ENCODE data around the gene ILRUN.
"Not testable (repeated sequence)": the region's sequence is repeated elsewhere in the genome, so short reads cannot be mapped to it uniquely, and the experiment has no call there.

DNA sequence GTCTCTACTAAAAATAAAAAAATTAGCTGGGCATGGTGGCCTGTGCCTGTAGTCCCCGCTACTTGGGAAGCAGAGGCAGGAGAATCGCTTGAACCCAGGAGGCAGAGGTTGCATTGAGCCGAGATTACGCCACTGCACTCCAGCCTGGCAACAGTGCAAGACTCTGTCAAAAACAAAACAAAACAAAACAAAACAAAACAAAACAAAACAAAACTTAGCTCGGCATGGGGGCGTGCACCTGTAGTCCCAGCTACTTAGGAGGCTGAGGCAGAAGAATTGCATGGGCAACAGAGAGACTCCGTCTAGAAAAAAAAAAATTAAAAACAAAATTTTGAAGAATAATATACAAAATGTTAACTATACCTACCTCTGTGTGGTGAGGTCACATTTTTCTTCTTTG lies 16.3 kb upstream of the ILRUN start:
- TF ChIP-seq, protein P1, sequence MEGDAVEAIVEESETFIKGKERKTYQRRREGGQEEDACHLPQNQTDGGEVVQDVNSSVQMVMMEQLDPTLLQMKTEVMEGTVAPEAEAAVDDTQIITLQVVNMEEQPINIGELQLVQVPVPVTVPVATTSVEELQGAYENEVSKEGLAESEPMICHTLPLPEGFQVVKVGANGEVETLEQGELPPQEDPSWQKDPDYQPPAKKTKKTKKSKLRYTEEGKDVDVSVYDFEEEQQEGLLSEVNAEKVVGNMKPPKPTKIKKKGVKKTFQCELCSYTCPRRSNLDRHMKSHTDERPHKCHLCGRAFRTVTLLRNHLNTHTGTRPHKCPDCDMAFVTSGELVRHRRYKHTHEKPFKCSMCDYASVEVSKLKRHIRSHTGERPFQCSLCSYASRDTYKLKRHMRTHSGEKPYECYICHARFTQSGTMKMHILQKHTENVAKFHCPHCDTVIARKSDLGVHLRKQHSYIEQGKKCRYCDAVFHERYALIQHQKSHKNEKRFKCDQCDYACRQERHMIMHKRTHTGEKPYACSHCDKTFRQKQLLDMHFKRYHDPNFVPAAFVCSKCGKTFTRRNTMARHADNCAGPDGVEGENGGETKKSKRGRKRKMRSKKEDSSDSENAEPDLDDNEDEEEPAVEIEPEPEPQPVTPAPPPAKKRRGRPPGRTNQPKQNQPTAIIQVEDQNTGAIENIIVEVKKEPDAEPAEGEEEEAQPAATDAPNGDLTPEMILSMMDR (IDR thresholded peaks at IDR 0.05; ENCODE audit: insufficient read depth, low read length): not testable (repeated sequence)
- not testable (repeated sequence) for TF ChIP-seq GABPA (IDR thresholded peaks at IDR 0.05; ENCODE audit: low read depth); POLR2AphosphoS5 (IDR thresholded peaks at IDR 0.05; ENCODE audit: low read depth); REST (IDR thresholded peaks at IDR 0.05; ENCODE audit: insufficient replicate concordance, low read depth)
